WERI-Rb-1 (cell line): Measurements from ENCODE around the gene UROC1.

Experiments used
- DNase-seq: peaks from one replicate; pipeline ENCODE4 v3.0.0-alpha.2; 2020
- H3K27ac ChIP-seq: fragments of 250-450 bp; sonication (Bioruptor Pico); 2 replicates; pipeline ENCODE4 v1.5.1; 2020; ENCODE audit warnings: mild to moderate bottlenecking, moderate library complexity
- H3K27me3 ChIP-seq: fragments of 250-450 bp; sonication (Bioruptor Pico); 2 replicates; pipeline ENCODE4 v1.5.1; 2021; ENCODE audit warnings: mild to moderate bottlenecking, low read depth, moderate library complexity; ENCODE audit not compliant: insufficient read depth, severe bottlenecking
- H3K36me3 ChIP-seq: fragments of 250-450 bp; sonication (Bioruptor Pico); 2 replicates; pipeline ENCODE4 v1.5.1; 2020; ENCODE audit warnings: mild to moderate bottlenecking, moderate library complexity
- H3K4me3 ChIP-seq: 2 replicates; pipeline ENCODE4 v1.5.1; 2011; ENCODE audit warnings: low read depth, mild to moderate bottlenecking, control low read depth, low read length
- H3K9me3 ChIP-seq: fragments of 250-450 bp; sonication (Bioruptor Pico); 2 replicates; pipeline ENCODE4 v1.5.1; 2021; ENCODE audit warnings: mild to moderate bottlenecking, moderate library complexity; ENCODE audit not compliant: severe bottlenecking
- TF ChIP-seq, protein P1 (sequence below): IDR thresholded peaks from 2 replicates; pipeline ENCODE4 v1.5.1; 2011; ENCODE audit warnings: low read depth, mild to moderate bottlenecking, control low read depth, inconsistent platforms, low read length

UROC1 gene

DNA sequence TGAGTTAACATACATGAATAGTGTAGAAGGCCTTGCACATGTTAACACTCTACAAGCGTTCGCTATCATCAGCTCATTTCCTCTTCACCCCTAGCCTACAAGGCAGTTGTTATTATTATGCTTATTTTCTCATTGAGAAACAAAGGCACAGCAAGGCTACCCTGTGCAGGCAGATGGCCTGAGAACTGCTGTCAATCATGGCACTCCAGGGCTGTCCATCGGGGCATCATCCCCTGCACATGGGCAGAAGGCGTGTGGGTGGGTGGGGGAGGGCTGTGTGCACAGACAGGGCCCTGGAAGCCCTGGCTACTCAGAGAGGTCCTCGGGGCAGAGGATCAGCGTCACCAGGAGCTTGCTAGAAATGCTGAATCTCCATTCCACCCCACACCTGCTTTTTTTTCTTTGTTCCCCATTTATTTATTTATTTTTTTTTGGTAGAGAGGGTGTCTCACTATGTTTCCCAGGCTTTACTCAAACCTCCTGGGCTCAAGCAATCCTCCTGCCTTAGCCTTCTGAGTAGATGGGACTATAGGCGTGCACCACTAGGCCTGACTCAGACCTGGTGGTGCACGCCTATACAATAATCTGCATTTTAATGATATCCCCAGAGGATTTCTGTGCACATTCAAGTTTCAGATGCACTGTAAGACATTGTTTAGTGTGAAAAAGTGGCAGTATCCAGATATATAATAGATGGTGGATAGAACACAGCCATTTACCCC, 32.2 kb downstream of the UROC1 start:
- Histone ChIP-seq H3K27ac (no peak overlapping the region), H3K9me3 (no peaks in the 10 kb centered on the region), H3K36me3 (no peaks in the 10 kb centered on the region), H3K27me3 (no peaks in the 10 kb centered on the region), H3K4me3 (no peak overlapping the region)
- peak; percentile 40 for DNase-seq
- TF ChIP-seq, protein P1, sequence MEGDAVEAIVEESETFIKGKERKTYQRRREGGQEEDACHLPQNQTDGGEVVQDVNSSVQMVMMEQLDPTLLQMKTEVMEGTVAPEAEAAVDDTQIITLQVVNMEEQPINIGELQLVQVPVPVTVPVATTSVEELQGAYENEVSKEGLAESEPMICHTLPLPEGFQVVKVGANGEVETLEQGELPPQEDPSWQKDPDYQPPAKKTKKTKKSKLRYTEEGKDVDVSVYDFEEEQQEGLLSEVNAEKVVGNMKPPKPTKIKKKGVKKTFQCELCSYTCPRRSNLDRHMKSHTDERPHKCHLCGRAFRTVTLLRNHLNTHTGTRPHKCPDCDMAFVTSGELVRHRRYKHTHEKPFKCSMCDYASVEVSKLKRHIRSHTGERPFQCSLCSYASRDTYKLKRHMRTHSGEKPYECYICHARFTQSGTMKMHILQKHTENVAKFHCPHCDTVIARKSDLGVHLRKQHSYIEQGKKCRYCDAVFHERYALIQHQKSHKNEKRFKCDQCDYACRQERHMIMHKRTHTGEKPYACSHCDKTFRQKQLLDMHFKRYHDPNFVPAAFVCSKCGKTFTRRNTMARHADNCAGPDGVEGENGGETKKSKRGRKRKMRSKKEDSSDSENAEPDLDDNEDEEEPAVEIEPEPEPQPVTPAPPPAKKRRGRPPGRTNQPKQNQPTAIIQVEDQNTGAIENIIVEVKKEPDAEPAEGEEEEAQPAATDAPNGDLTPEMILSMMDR, result no peak

DNA sequence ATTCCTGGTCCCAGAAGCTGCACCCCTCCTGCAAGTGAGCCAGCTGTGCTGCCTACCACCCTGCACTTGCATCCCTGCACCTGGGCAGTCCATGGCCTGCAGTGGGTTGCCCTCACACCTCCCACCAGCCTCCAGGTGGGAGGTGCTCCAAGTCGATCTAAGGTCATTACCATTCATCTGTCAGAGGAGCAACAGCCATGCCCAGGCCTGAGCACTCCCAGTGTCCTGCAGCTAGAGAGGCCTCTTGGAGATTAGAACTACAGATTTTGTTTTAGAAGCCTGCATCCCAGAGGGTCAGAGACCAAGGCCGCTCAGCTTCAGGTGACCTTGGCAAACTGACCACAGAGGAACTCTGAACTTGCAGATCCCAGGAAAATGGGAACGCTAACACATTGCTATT, 32.9 kb downstream of the UROC1 start:
- DNase-seq, result no peak
- H3K36me3 ChIP-seq, result no peaks in the 10 kb centered on the region
- no peak overlapping the region for H3K27ac ChIP-seq
- no peak overlapping the region for H3K4me3 ChIP-seq
- no peaks in the 10 kb centered on the region for H3K9me3 ChIP-seq
- H3K27me3 ChIP-seq, result no peaks in the 10 kb centered on the region
- TF ChIP-seq, protein P1, result no peak

DNA sequence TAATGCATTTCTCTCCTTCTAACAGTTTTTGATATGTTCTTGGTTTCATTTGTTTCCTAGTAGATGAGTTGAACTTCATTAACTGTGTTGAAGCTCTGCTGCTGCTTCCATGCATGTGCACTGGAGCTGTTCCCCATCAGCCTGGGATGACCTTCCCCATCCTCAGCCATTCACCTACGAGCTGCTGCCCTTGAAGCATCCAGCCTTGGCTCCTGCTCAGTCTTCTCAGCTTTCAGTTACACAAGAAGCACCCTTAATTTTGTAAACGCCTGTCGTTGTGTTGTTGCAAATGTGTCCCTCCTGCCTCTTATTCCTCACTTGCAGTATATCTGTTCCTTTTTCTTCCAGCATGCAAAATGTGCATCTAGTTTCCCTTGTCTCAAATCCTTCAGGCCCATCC, 33.4 kb downstream of the UROC1 start:
- Histone ChIP-seq H3K27ac (no peak overlapping the region), H3K27me3 (no peaks in the 10 kb centered on the region), H3K4me3 (no peak overlapping the region), H3K9me3 (no peaks in the 10 kb centered on the region), H3K36me3 (no peaks in the 10 kb centered on the region)
- no peak for DNase-seq
- TF ChIP-seq, protein P1, result no peak

DNA sequence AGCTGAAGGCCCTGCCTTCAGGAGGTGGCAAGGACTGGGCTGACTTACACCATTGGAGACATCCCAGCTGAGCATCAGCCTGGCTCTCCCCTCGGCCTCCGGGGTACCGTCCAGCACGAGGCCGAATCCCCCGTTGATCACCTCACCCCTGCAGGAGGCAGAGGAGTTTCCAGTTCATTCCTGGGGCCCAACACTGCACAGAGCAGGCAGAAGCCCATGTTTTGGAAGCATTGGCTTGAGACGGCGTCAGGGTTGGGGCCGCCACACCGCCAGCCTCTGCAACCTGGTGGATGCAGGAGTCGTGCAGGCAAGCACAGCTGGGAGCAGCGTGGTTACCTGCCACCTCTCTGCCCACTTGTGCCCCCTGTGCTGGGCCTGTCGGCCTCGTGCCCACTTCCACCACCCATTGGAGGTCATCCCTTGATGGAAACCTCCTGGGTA, 34.2 kb downstream of the UROC1 start:
- DNase-seq, result no peak
- H3K27ac ChIP-seq, result no peak overlapping the region
- TF ChIP-seq, protein P1, result no peak
- no peaks in the 10 kb centered on the region for H3K9me3 ChIP-seq
- no peaks in the 10 kb centered on the region for H3K27me3 ChIP-seq
- H3K36me3 ChIP-seq, result no peaks in the 10 kb centered on the region
- H3K4me3 ChIP-seq, result no peak overlapping the region

DNA sequence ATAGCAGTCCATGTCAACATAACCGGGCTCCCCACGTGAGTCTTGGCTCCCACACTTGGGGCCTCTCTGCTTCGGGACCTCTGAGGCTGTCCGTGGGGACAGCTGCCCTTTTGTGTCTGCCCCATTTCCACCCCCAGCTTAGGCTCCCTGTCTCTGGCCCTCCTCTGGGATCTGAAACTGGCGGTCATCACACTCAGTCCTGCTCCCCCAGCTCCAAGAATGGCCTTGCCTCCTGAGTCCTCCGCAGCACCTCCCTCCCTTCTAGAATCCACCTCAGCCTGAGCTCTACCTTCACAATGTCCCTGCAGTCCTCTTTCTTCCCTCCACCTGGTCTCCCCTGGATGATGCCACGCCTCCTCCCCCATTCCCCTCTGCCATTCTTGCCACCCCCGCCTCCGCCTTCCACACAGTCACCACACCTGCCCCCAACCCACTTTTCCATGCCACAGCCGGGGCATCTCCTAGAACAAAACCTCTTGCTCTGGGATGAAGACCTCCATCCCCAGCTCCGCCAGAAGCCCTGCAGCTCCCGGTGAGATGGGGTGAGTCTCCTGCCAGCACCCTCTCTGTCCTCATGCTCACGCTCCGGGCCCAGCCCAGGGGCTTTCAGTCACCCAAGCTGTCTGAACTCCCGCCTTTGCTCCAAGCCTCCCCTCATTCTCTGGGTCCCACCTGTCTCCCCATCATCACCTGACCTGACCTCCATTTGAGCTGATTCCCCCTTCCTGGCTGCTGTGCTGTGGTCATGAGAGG, 34.9 kb downstream of the UROC1 start:
- Histone ChIP-seq H3K27me3 (no peaks in the 10 kb centered on the region), H3K27ac (no peak overlapping the region), H3K4me3 (no peak overlapping the region)

More for the DNA sequence above, 34.9 kb downstream of the UROC1 start:
- TF ChIP-seq, protein P1, result no peak
- Histone ChIP-seq H3K36me3 (no peaks in the 10 kb centered on the region), H3K9me3 (no peaks in the 10 kb centered on the region)
- DNase-seq, result no peak
